Endothelial cell of umbilical vein (primary cell): ENCODE data around the gene LHFPL2. TPM values are rescaled to one million over a fixed set of nuclear protein-coding genes. Genes with fewer than 3 reads are reported as not detected.

Experiments
- BruUV-seq: library from RNA; stranded (reverse); fragments of 400-500 nt; replicated peaks from 2 replicates; lab custom pipeline; 2021; lab: Mats Ljungman, UMichigan
- CTCF ChIA-PET: fragments of 300-600, 350-600 bp; sonication (Branson Sonifier 250); formaldehyde crosslinking; loops from one replicate; lab custom pipeline; 2021; ENCODE audit warnings: antibody characterized with exemption, inconsistent platforms; lab: Charles Lee
- POLR2A ChIA-PET: fragments of 300-600, 350-600 bp; sonication (Branson Sonifier 250); formaldehyde crosslinking; loops from one replicate; lab custom pipeline; 2021; ENCODE audit warnings: antibody characterized with exemption, inconsistent platforms; lab: Charles Lee
- DNase-seq: peaks from one replicate; pipeline ENCODE4 v3.0.0-alpha.2; 2011; ENCODE audit warnings: low read depth, low spot score
- FAIRE-seq: peaks from 2 replicates; lab custom pipeline; 2011; peaks lifted over from hg19 to GRCh38; lab: Jason Lieb, UNC
- H2AFZ ChIP-seq: 2 replicates; pipeline ENCODE4 v1.6.0; 2012; ENCODE audit warnings: low read depth, low read length, control low read depth, inconsistent platforms
- H3K27ac ChIP-seq: 2 replicates; pipeline ENCODE4 v1.5.1; 2011; ENCODE audit warnings: low read depth, mild to moderate bottlenecking, control low read depth, low read length, moderate library complexity; ENCODE audit not compliant: insufficient read depth
- H3K27me3 ChIP-seq, 2 experiments: 2 replicates each; pipeline versions ENCODE4 v1.6.0 to v1.6.1; 2011; ENCODE audit warnings: low read length in 2 of 2, mixed read lengths in 1 of 2; ENCODE audit not compliant: control insufficient read depth in 2 of 2, insufficient read depth in 2 of 2
- H3K36me3 ChIP-seq, 2 experiments: 2 replicates in 1 of 2; 3 replicates in 1 of 2; pipeline ENCODE4 v1.5.1; 2011; ENCODE audit warnings: low read length in 2 of 2, mild to moderate bottlenecking in 1 of 2, moderate library complexity in 1 of 2; ENCODE audit not compliant: control insufficient read depth in 2 of 2, insufficient read depth in 2 of 2; ENCODE audit errors: extremely low read depth in 1 of 2
- H3K4me1 ChIP-seq: 3 replicates; pipeline ENCODE4 v1.5.1; 2011; ENCODE audit warnings: mild to moderate bottlenecking, low read length; ENCODE audit not compliant: control insufficient read depth, insufficient read depth; ENCODE audit errors: extremely low read depth
- H3K4me2 ChIP-seq: 2 replicates; pipeline ENCODE4 v1.6.1; 2011; ENCODE audit warnings: low read length, control low read depth, mixed read lengths; ENCODE audit not compliant: insufficient read depth
- H3K4me3 ChIP-seq, 3 experiments: fragments of 200-600 bp in 1 of 3; sonication (generic), shearing (Covaris generic) in 1 of 3; replicated peaks in 1 of 3; 2 replicates each; pipeline ENCODE4 v1.5.1; 2011 to 2016; ENCODE audit warnings: control low read depth in 3 of 3, low read length in 3 of 3, mild to moderate bottlenecking in 2 of 3, inconsistent platforms in 1 of 3, low read depth in 1 of 3, moderate library complexity in 1 of 3; ENCODE audit not compliant: insufficient read depth in 1 of 3
- H3K79me2 ChIP-seq: 2 replicates; pipeline ENCODE4 v1.6.0; 2012; ENCODE audit warnings: low read length, inconsistent platforms; ENCODE audit not compliant: control insufficient read depth, insufficient read depth
- H3K9ac ChIP-seq: replicated peaks from 2 replicates; pipeline ENCODE3; 2011; ENCODE audit warnings: low read length, control low read depth; ENCODE audit not compliant: insufficient read depth; ENCODE audit errors: extremely low read depth
- H3K9me1 ChIP-seq: replicated peaks from 3 replicates; pipeline ENCODE4 v1.6.0; 2011; ENCODE audit warnings: mild to moderate bottlenecking, low read length; ENCODE audit not compliant: control insufficient read depth, insufficient read depth; ENCODE audit errors: extremely low read depth
- H3K9me3 ChIP-seq: replicated peaks from 2 replicates; pipeline ENCODE4 v1.5.1; 2012; ENCODE audit warnings: low read length, inconsistent platforms; ENCODE audit not compliant: control insufficient read depth, insufficient read depth
- H4K20me1 ChIP-seq: replicated peaks from 2 replicates; pipeline ENCODE3; 2011; ENCODE audit warnings: mild to moderate bottlenecking, low read length; ENCODE audit not compliant: control insufficient read depth, insufficient read depth; ENCODE audit errors: extremely low read depth
- EZH2 ChIP-seq: IDR thresholded peaks from 2 replicates; pipeline ENCODE4 v1.6.1; 2012; ENCODE audit warnings: borderline replicate concordance, low read depth, mild to moderate bottlenecking, moderate library complexity, low read length, inconsistent platforms; ENCODE audit not compliant: severe bottlenecking
- FOS ChIP-seq: IDR thresholded peaks from 2 replicates; pipeline ENCODE4 v1.6.1; 2011; ENCODE audit warnings: mild to moderate bottlenecking, low read length, moderate library complexity, borderline replicate concordance; ENCODE audit not compliant: insufficient read depth
- GATA2 ChIP-seq: IDR thresholded peaks from 2 replicates; pipeline ENCODE4 v1.7.0; 2011; ENCODE audit warnings: low read depth, mild to moderate bottlenecking, moderate library complexity, mixed read lengths, low read length; ENCODE audit not compliant: insufficient read length, insufficient read depth
- JUN ChIP-seq: IDR thresholded peaks from 2 replicates; pipeline ENCODE4 v1.6.1; 2011; ENCODE audit warnings: borderline replicate concordance, low read depth; ENCODE audit not compliant: insufficient read length, insufficient read depth
- MYC ChIP-seq: IDR thresholded peaks from one replicate; pipeline ENCODE4 v1.6.1; 2011; ENCODE audit warnings: mild to moderate bottlenecking, low read depth, low read length
- POLR2A ChIP-seq: IDR thresholded peaks from 2 replicates; pipeline ENCODE4 v1.6.1; 2012; ENCODE audit warnings: low read depth, mild to moderate bottlenecking, control low read depth, low read length
- POLR2AphosphoS5 ChIP-seq: IDR thresholded peaks from 2 replicates; pipeline ENCODE4 v1.6.1; 2012; ENCODE audit warnings: low read depth, mild to moderate bottlenecking, control low read depth, low read length, moderate library complexity; ENCODE audit not compliant: insufficient read depth
- dilution Hi-C: fragments of 300-500 bp; cut with MboI; formaldehyde crosslinking; loops from one replicate; pipeline ENCODE4 v1.15.0; 2019; ENCODE audit warnings: low sequenced_read_pairs; ENCODE audit not compliant: extremely low pct_ligation_motif_present
- intact Hi-C: fragments of 100-400 bp; cut with micrococcal nuclease; formaldehyde crosslinking; loops from one replicate; pipeline ENCODE4 v1.10.0; 2022
- polyA plus RNA-seq, 4 experiments: library from polyadenylated mRNA; depleted of rRNA in 3 of 4; stranded (reverse) in 3 of 4; unstranded in 1 of 4; fragments of >200 nt; gene quantifications; 2 replicates each; pipeline versions ENCODE4 v1.2.1 to v1.2.3, GENCODE V29; 2011 to 2012; ENCODE audit warnings: missing spikeins in 1 of 4
- total RNA-seq: library from RNA; stranded (reverse); gene quantifications from 2 replicates; pipeline ENCODE4 v1.2.3, GENCODE V29; 2021
- TF ChIP-seq, protein P1 (sequence below): IDR thresholded peaks from 2 replicates; pipeline ENCODE4 v1.6.1; 2011; ENCODE audit not compliant: insufficient read depth, insufficient read length
- TF ChIP-seq, protein P2 (sequence below), 2 donors: IDR thresholded peaks; 1 replicate in 1 of 2; 2 replicates in 1 of 2; pipeline ENCODE4 v1.5.1; 2011; ENCODE audit warnings: low read length in 2 of 2, mild to moderate bottlenecking in 2 of 2, moderate library complexity in 2 of 2, control low read depth in 1 of 2, inconsistent platforms in 1 of 2, low read depth in 1 of 2; ENCODE audit not compliant: insufficient read depth in 1 of 2; ENCODE audit errors: extremely low read depth in 1 of 2

The LHFPL2 gene
- total and polyA plus RNA-seq, 2 donors (not counting 3 experiments of a cell fraction or from before 2014, with no cell fraction given): 9.6 to 36.3 TPM

DNA sequence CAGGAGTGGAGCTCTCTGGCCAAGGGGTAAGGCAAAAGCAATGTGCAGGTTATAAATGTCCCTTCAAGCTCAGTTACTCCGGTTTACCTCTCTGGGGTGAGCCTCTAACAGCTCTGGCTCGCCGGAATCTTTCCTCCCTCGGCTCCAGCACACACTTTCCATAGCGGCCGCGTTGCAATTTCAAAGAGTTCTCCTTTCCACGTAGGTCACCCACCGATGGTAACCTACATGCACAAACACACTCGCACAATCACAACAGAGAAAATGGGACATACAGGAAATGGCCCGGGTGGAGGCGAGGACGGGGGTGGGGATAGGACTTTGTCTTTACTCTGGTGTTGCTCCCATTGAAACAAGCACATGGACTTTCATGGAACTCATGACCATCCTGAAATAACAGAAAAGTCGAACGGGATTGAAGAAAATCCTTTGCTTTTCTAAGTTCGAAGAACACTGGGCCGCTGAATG lies 1.2 kb downstream of the LHFPL2 start:
- Histone ChIP-seq H4K20me1 (no peaks in the 10 kb centered on the region), H3K9me1 (no peaks in the 10 kb centered on the region), H3K27me3 (no peaks in the 10 kb centered on the region), H3K36me3 (no peaks in the 10 kb centered on the region), H3K4me3 (peak overlapping the region; percentile 38 to 78 (median 62)), H3K27ac (peak overlapping the region; percentile 82), H3K9ac (peak overlapping the region; percentile 95), H3K9me3 (no peaks in the 10 kb centered on the region), H3K4me2 (peak overlapping the region; percentile 85), H3K4me1 (peaks cover 16% of the 10 kb centered on the region), H3K79me2 (peaks cover 37% of the 10 kb centered on the region), H2AFZ (peak overlapping the region; percentile 38)
- peak; percentile 69 for FAIRE-seq
- BruUV-seq: TSS peak; percentile 38
- DNase-seq: peak; percentile 76
- CTCF ChIA-PET: interaction anchor here (0.7 to 3.3 kb wide), 11 partner anchors 8 to 337 kb away, joined by 3 to 13 read pairs (median 4); no protein-coding TSS in a partner anchor
- dilution Hi-C loops: no loop called here
- POLR2A ChIA-PET: interaction anchor here (0.7 to 1.6 kb wide), 2 partner anchors 121 to 252 kb away, joined by 3 read pairs; no protein-coding TSS in a partner anchor
- intact Hi-C loops: loop anchor here (1.0 to 5.0 kb wide), 5 partner anchors 9 to 335 kb away; partner anchors contain the start of gene SCAMP1
- TF ChIP-seq POLR2A (peak; percentile 13), JUN (no peak)

DNA sequence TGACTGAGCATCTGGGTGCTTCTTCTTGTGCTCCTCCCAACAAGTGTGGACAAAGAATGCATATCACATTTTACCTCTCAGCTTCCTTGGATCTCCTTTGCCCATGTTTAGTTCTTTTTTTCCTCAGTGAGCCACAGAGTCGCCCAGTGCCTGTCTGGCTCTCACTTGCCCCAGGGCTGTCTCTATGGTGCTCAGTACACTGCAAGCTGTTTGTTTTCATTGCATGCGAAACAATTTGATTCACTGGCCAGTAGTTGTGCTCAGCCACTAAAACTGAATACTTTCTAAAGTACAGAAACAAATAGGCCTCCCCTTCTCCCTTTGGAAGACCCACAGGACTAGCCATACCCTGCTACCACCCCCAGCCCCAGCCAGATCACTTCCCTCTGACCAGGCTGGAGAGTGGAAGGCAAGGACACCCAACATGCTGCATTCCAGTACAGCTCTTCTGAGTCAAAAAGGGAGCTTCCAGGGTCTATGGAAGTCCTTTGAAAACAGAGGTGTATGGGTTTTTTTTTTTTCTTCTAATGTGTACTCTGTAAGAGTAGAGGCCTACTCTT lies 3.8 kb downstream of the LHFPL2 start:
- Histone ChIP-seq H3K27me3 (no peaks in the 10 kb centered on the region), H3K9me3 (no peaks in the 10 kb centered on the region), H2AFZ (no peak overlapping the region), H3K4me3 (no peak overlapping the region), H3K27ac (no peak overlapping the region), H3K4me1 (peaks cover 32% of the 10 kb centered on the region), H4K20me1 (no peaks in the 10 kb centered on the region), H3K79me2 (peaks cover 53% of the 10 kb centered on the region), H3K4me2 (no peak overlapping the region), H3K9me1 (no peaks in the 10 kb centered on the region), H3K9ac (no peak overlapping the region), H3K36me3 (peaks cover 0 to 3% of the 10 kb centered on the region in 2 experiments)
- DNase-seq: no peak
- ChIA-PET POLR2A (no interaction called here), CTCF (no interaction called here)
- FAIRE-seq: no peak
- TF ChIP-seq GATA2 (no peak), FOS (no peak), EZH2 (no peak), MYC (no peak), POLR2A (no peak), JUN (no peak), POLR2AphosphoS5 (no peak)
- TF ChIP-seq, protein P1, sequence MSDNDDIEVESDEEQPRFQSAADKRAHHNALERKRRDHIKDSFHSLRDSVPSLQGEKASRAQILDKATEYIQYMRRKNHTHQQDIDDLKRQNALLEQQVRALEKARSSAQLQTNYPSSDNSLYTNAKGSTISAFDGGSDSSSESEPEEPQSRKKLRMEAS: no peak
- TF ChIP-seq, protein P2, sequence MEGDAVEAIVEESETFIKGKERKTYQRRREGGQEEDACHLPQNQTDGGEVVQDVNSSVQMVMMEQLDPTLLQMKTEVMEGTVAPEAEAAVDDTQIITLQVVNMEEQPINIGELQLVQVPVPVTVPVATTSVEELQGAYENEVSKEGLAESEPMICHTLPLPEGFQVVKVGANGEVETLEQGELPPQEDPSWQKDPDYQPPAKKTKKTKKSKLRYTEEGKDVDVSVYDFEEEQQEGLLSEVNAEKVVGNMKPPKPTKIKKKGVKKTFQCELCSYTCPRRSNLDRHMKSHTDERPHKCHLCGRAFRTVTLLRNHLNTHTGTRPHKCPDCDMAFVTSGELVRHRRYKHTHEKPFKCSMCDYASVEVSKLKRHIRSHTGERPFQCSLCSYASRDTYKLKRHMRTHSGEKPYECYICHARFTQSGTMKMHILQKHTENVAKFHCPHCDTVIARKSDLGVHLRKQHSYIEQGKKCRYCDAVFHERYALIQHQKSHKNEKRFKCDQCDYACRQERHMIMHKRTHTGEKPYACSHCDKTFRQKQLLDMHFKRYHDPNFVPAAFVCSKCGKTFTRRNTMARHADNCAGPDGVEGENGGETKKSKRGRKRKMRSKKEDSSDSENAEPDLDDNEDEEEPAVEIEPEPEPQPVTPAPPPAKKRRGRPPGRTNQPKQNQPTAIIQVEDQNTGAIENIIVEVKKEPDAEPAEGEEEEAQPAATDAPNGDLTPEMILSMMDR (IDR thresholded peaks at IDR 0.05; ENCODE audit: extremely low read depth in 1 of 2, insufficient read depth in 1 of 2, low read depth in 1 of 2, low read length in 2 of 2): no peak
- dilution Hi-C loops (no loop called here), intact Hi-C loops (loop anchor here (5.0 kb wide), 3 partner anchors 242 to 337 kb away; partner anchors contain the start of gene SCAMP1)
- no TSS peak for BruUV-seq
